IPS-18c (cell line): Measurements from ENCODE around the gene UNC45A.
A peak's percentile ranks its signal among the peaks of the same experiment; 100 is the strongest.
"Not testable (repeated sequence)": the region's sequence is repeated elsewhere in the genome, so short reads cannot be mapped to it uniquely, and the experiment has no call there.

Experiments
- H3K4me3 ChIP-seq: 2 replicates; pipeline ENCODE4 v1.7.0; 2013; ENCODE audit warnings: low read depth, mild to moderate bottlenecking, low read length, moderate library complexity; ENCODE audit not compliant: insufficient read depth
- H3K9me3 ChIP-seq: one replicate; pipeline ENCODE4 v1.6.1; 2013; ENCODE audit warnings: mild to moderate bottlenecking, low read length, moderate library complexity; ENCODE audit not compliant: control insufficient read depth, insufficient read depth

The UNC45A gene, protein sequence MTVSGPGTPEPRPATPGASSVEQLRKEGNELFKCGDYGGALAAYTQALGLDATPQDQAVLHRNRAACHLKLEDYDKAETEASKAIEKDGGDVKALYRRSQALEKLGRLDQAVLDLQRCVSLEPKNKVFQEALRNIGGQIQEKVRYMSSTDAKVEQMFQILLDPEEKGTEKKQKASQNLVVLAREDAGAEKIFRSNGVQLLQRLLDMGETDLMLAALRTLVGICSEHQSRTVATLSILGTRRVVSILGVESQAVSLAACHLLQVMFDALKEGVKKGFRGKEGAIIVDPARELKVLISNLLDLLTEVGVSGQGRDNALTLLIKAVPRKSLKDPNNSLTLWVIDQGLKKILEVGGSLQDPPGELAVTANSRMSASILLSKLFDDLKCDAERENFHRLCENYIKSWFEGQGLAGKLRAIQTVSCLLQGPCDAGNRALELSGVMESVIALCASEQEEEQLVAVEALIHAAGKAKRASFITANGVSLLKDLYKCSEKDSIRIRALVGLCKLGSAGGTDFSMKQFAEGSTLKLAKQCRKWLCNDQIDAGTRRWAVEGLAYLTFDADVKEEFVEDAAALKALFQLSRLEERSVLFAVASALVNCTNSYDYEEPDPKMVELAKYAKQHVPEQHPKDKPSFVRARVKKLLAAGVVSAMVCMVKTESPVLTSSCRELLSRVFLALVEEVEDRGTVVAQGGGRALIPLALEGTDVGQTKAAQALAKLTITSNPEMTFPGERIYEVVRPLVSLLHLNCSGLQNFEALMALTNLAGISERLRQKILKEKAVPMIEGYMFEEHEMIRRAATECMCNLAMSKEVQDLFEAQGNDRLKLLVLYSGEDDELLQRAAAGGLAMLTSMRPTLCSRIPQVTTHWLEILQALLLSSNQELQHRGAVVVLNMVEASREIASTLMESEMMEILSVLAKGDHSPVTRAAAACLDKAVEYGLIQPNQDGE

DNA sequence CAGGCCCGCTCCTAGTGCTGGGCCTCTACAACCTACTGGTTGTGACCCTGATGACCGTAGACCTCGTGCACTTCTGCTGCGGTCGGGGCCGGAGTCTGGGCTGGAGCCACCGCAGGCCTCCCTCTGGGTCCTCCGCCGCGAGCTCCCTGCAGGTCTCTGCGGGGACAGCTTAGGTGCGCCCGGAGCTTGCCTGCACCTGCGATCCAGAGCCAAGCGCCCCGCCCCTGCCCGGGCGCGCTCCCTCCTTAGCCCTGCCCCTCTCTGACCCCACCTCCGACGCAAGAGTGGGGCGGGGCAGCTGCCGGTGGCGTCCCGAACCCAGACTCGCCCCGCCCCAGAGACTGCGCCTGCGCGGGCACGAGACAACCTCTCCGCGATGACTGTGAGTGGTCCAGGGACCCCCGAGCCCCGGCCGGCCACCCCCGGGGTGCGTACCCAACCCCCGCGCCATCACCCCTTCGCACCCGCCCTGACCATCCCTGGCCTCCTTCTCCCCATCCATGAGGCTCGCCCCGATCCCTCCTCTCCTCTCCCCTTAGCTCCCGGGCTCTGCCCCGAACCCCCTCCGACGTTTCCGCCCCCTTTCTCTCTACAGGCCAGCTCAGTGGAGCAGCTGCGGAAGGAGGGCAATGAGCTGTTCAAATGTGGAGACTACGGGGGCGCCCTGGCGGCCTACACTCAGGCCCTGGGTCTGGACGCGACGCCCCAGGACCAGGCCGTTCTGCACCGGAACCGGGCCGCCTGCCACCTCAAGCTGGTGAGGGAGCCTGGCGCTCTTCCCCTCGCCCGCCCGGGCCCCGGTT is at the start of gene UNC45A:
Gene UNC45A, plus strand, starts transcription at position 337 of the 803 bp plus-strand sequence. Its CDS starts 40 bp downstream, at position 377.
- H3K9me3 ChIP-seq, result no peaks in the 10 kb centered on the region
- H3K4me3 ChIP-seq, result peak within 1 kb of the TSS; percentile 77

DNA sequence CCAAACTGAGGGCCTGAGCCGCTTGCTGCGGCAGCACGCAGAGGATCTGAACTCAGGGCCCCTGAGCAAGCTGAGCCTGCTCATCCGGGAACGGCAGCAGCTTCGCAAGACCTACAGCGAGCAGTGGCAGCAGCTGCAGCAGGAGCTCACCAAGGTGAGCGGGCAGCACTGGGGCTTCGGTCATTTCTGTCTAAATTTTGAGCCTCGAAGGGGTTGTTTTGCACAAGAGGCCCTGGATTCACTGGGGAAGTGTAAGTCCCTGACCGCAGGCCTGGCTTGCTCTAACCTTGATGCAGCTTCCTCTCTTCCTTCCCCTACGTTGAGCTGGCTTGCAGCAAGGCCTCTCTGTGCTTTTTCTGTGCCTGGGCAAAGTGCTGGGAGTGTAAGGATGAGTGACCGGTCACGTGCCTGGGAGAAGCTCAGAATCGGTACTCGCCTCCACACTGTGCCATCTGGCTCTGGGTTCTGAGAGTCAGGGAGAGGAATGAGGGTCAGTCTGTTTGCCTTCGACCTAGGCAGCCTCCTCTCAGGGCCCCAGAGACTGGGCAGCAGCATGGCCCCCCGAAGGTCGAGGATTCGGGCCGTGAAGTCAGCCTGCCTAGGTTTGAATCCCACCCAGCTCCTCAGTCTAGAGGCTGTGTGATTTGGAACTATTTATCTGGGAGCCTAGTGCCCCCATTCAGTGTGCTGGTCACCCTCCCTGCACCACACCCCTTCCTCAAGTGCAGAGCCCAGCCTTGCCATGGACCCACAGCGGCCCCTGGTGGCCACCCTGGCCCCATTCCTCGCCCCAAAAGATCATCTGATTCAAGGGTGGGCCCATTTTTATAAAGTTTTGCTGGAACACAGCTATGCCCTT is 49.4 kb upstream of the UNC45A start:
- Histone ChIP-seq H3K9me3 (no peaks in the 10 kb centered on the region), H3K4me3 (no peak overlapping the region; the same call in 1 of the 2 replicates)

DNA sequence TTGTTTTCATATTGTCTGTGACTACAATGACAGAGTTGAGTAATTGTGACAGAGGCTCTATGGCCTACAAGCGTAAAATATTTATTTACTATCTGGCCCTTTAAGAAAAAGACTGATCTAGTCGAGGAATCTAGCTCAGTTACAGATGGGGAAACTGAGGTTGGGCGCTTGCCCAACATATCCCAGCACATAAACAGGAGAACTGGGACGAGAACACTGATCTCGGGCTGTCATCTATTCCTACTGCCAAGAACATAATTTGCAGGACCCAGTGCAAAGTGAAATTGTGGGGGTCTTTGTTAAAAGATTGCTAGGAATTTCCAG is 48.8 kb upstream of the UNC45A start:
- H3K9me3 ChIP-seq, result no peaks in the 10 kb centered on the region
- no peak overlapping the region for H3K4me3 ChIP-seq

DNA sequence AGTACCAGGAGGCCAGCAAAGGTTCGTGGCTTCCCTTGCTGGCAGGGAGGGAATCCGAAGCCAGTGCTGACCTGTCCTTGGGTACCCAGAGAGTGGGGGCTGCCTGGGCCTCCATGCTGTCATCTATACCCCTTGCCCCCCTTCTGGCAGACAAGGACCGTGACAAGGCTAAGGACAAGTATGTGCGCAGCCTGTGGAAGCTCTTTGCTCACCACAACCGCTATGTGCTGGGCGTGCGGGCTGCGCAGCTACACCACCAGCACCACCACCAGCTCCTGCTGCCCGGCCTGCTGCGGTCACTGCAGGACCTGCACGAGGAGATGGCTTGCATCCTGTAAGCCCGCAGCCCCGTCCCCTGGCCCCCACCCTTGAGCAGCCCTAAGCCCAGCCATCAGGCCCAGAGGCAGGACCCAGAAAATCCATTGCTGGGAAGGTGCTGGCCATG is 48.0 kb upstream of the UNC45A start:
- no peak overlapping the region for H3K4me3 ChIP-seq

DNA sequence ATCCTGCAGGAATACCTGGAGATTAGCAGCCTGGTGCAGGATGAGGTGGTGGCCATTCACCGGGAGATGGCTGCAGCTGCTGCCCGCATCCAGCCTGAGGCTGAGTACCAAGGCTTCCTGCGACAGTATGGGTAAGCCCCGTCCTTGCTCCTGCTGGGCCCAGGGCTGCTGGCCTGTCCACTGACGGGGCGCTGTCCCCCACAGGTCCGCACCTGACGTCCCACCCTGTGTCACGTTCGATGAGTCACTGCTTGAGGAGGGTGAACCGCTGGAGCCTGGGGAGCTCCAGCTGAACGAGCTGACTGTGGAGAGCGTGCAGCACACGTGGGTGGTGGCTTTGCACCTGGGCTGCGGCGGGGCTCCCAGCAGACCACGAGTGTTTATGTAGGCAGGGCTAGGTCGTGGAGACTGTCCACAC is 45.8 kb upstream of the UNC45A start:
- Histone ChIP-seq H3K9me3 (no peaks in the 10 kb centered on the region), H3K4me3 (no peak overlapping the region)

More for the DNA sequence above, 48.0 kb upstream of the UNC45A start:
- no peaks in the 10 kb centered on the region for H3K9me3 ChIP-seq

DNA sequence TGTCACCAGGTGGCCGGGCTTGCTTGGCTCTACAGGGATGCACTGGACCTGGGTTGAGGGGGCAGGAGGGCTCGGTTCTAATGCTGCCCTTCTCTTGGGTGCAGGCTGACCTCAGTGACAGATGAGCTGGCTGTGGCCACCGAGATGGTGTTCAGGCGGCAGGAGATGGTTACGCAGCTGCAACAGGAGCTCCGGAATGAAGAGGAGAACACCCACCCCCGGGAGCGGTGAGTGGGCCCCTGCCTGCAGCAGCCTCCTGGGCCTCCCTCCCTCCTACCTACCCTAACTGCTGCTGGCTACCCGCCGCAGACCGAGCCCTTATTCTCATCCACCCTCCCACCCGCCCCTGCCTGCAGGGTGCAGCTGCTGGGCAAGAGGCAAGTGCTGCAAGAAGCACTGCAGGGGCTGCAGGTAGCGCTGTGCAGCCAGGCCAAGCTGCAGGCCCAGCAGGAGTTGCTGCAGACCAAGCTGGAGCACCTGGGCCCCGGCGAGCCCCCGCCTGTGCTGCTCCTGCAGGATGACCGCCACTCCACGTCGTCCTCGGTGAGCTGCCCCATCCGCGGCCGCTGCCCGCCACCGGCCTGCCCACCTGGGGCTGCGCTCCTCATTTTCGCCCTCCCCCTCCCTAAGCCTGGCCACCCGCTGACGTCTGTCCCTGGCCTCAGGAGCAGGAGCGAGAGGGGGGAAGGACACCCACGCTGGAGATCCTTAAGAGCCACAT is 45.2 kb upstream of the UNC45A start:
- Histone ChIP-seq H3K4me3 (no peak overlapping the region), H3K9me3 (no peaks in the 10 kb centered on the region)

DNA sequence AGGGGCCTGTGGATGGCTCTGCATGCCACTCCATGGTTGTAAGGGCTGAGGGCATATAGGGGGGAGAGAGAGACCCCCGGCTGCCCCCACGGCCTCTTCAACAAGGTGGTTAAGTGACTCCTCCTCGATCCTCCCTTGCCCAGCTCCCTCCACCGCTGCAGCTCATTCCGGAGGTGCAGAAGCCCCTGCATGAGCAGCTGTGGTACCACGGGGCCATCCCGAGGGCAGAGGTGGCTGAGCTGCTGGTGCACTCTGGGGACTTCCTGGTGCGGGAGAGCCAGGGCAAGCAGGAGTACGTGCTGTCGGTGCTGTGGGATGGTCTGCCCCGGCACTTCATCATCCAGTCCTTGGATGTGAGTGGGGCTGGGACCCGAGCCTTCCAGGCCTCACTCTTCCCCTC is 44.2 kb upstream of the UNC45A start:
- H3K9me3 ChIP-seq, result no peaks in the 10 kb centered on the region
- H3K4me3 ChIP-seq, result no peak overlapping the region

DNA sequence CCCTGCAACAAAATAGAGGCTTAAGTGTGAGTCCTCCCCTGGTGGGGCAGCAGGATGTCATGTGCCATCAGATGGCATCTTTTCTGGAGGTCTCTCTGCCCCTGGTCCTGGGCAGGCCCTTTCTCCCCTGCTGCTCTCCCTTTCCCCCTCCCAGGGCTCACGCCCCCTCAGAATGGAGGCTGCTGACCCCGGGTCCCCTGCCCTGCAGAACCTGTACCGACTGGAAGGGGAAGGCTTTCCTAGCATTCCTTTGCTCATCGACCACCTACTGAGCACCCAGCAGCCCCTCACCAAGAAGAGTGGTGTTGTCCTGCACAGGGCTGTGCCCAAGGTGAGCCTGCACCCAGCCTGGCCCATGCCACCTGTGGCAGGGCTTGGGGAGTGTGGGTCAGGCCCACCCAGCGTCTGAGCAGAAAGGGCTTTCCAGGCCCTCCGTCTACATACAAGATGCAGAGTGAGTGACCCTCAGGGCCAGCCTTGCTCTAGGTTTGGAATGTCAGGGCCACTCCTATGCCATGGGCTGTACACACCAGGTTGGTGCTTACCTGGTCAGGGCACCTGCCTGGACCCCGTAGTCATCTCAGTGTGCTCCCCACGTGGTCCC is 43.6 kb upstream of the UNC45A start:
- H3K9me3 ChIP-seq, result no peaks in the 10 kb centered on the region
- H3K4me3 ChIP-seq, result no peak overlapping the region

DNA sequence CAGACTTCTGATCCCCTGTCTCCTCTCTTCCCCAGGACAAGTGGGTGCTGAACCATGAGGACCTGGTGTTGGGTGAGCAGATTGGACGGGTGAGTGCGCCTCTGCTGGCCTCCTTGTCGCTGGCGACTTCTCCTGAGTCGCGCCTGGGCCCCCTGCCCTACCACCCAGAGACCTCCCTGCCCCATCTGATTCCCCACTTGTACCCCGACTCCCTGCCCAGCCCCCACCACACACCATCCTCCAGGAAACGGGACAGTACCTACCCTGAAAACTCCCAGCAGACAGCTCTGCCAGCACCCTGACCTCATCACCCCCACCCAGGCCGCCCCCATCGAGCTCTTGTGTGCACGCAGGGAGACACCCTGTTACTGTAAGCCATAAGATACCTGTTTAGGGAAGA is 43.1 kb upstream of the UNC45A start:
- no peaks in the 10 kb centered on the region for H3K9me3 ChIP-seq
- H3K4me3 ChIP-seq, result no peak overlapping the region

DNA sequence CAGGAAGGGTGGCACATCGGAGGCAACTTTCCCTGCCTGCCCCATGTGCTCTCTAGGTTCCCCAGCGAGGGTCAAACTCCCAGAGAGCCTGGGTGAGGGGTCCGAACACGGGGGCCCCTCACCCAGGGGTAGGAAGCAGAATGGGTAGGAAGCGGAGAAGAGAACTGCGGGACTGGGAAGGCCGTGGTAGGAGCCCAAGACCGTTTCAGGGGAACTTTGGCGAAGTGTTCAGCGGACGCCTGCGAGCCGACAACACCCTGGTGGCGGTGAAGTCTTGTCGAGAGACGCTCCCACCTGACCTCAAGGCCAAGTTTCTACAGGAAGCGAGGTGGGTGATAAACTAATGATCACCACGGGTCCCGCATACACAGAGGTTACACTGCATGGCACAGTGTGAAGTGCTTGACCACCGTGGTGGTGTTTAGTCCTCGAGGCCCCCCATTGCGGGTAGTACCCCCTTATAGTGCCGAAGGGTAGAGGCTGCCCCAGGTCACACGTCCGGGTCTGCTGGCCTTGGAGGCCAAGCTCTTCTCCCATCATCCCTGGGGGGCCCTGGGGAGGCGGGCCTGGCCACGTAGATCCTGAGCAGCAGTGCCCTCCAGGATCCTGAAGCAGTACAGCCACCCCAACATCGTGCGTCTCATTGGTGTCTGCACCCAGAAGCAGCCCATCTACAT is 42.4 kb upstream of the UNC45A start:
- no peak overlapping the region for H3K4me3 ChIP-seq
- no peaks in the 10 kb centered on the region for H3K9me3 ChIP-seq

DNA sequence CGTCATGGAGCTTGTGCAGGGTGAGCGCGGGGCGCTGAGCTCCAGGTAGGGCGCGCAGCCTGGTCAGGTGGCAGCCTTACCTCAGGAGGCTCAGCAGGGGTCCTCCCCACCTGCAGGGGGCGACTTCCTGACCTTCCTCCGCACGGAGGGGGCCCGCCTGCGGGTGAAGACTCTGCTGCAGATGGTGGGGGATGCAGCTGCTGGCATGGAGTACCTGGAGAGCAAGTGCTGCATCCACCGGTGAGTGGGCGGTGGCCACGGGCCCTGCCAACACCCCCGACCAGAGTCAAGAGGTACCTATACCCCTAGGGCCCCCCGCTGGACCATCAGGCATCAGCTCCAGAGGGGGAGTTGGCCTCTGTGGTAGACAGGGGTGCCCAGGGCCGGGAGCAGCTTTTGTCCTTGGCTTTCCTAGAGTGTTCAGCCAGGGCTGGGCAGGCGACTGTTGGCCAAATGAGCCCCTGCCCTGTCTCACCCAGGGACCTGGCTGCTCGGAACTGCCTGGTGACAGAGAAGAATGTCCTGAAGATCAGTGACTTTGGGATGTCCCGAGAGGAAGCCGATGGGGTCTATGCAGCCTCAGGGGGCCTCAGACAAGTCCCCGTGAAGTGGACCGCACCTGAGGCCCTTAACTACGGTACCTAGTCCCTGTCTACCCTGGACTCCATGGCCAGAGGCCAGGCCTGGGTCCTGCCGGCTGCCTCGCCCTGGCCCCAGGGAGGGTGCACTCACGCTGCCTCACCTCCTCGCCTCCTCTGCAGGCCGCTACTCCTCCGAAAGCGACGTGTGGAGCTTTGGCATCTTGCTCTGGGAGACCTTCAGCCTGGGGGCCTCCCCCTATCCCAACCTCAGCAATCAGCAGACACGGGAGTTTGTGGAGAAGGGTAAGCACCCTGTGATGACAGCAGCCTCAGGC is 41.7 kb upstream of the UNC45A start:
- Histone ChIP-seq H3K9me3 (no peaks in the 10 kb centered on the region), H3K4me3 (no peak overlapping the region)

DNA sequence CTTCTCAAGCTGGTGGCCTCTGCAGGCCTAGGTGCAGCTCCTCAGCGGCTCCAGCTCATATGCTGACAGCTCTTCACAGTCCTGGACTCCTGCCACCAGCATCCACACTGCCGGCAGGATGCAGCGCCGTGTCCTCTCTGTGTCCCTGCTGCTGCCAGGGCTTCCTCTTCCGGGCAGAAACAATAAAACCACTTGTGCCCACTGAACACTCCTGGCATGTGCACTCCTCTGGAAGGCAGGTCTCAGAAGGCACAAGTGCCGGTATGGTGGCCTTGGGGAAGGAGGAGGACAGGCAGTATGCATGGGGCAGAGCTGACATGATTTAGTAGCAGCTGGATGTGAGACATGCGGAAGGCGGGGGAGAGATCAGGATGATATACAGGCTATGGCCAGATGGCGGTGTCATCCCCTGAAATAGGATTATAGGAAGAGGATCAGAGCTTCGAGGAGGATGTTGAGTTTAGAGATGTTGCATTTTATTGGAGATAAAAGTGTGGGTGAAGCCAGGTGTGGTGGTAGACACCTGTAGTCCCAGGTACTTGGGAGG is 39.4 kb upstream of the UNC45A start:
- Histone ChIP-seq H3K9me3 (no peaks in the 10 kb centered on the region), H3K4me3 (no peak overlapping the region)

DNA sequence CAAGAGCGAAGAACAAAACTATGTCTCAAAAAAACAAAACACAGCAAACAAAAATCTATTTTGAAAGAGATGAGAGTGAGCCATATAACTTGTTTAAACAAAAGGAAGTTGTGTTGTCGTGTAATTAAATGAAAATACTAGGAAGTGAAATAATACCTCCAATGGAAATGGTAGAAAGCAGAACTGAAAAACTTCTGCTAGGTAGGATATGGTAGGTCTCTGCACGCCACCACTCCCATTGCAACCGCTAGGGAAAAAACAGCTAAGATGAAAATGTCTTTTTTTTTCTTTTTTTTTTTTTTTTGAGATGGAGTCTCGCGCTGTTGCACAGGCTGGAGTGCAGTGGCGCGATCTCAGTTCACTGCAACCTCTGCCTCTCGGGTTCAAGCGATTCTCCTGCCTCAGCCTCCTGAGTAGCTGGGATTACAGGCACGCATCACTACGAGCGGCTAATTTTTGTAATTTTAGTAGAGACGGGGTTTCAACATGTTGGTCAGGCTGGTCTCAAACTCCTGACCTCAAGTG is 37.9 kb upstream of the UNC45A start:
- H3K9me3 ChIP-seq, H3K4me3 ChIP-seq: not testable (repeated sequence)
